Stimulated activated CD4-positive, alpha-beta T cell treated with anti-CD3 and anti-CD28 coated beads, Interleukin-4, amount 100 ng/mL, for 4 hours (primary cell): ENCODE measurements around the gene TMEM151B.
A peak's percentile ranks its signal among the peaks of the same experiment; 100 is the strongest.

ENCODE experiments used
- DNase-seq, 2 experiments: peaks; one replicate each; pipeline ENCODE4 v3.0.0-alpha.2; 2020

TMEM151B gene

DNA sequence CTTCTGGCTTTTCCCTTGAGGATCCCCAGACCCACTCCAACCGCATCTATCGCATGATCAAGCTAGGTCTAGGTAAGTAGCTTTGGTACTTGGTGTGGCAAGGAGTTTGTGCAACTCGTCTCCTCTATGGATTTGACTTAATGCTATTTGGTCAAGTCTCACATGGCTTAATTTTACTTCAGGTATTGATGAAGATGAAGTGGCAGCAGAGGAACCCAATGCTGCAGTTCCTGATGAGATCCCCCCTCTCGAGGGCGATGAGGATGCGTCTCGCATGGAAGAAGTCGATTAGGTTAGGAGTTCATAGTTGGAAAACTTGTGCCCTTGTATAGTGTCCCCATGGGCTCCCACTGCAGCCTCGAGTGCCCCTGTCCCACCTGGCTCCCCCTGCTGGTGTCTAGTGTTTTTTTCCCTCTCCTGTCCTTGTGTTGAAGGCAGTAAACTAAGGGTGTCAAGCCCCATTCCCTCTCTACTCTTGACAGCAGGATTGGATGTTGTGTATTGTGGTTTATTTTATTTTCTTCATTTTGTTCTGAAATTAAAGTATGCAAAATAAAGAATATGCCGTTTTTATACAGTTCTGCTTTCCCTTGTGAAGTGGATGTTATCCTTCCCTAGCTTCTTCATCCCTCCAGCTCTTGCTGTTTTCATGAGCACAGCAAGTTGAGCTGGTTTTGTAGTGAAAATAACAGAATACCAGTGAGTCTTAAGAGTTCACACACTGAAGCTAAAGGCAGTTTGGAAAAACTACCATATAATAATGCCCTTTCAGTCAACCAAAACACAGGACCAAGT, 16.7 kb upstream of the TMEM151B start:
- DNase-seq: peak; percentile 47 to 48

DNA sequence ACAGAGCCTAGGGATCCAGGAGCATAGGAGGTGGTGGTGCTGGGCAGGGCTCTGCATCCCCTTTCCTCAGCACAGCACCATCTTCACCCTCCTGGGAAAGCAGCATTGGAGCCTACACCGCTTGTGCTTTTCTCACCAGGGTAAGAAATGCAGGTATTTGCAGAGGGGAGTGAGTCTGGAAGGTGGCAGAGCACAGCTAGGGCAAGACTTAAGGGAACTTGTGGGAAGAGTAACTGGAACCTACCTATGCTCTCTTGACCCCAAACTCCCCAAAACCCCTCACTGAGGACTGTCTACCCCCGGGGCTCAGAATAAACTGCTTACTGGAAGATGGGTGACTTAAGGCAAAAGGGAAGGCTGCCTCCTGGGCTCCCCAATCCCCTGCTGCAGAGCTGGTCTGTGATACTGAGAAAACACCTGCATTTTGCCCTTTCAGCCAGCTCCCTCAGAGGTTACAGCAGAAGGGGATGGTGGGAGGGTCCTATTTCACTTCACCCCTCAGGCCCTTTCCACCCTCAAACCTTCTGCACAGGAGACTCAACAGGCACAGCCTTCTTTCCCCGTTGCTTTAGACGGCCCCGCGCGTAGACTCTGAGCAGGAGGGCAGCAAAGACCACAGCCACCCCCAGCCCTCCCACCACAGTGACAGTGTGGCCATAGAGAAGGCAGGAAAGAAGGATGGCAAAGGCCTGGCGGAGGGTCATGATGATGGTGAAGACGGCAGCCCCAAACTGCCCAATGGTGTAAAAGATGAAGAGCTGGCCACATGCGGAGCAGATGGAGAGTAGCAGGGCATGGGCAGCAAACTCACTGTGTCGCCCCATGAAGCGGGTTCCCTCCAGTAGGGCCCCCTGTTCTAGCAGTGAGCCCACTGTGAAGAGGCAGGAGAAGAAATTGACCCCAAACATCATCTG, 15.8 kb upstream of the TMEM151B start:
- peak in 1 of 2 experiments; percentile 40 for DNase-seq

DNA sequence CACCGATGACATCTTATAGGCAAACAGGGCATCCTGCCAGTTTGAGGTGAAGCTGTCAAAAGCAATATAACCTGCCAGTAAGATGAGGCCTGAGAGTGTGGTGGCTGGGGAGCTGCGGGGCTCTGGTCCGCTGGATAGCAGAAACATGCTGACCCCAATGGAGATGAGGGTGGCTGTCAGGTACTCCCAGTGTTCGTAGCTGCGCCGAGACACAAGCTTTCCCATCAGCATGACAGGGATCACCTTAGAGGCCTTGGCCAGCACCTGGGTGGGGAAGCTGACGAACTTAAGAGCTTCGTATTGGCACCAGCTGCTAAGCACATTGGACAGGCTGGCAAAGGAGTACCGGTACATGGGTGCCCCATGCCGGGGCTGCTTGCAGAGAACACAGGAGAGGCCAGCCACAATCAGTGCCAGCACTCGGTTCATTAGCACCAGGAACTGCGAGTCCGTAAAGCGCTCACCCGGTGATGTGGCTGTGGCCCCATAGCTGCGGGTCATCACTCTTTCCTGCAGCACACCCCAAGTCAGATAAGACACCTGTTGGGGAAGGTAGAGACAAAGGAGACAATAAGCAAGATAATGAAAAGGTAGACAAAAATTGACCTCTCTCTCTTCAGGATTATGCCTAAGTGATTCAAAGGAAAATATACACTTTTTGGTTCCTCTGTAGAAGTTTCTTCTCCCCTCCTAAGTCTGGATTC, 15.0 kb upstream of the TMEM151B start:
- DNase-seq: peak; percentile 24 to 43

DNA sequence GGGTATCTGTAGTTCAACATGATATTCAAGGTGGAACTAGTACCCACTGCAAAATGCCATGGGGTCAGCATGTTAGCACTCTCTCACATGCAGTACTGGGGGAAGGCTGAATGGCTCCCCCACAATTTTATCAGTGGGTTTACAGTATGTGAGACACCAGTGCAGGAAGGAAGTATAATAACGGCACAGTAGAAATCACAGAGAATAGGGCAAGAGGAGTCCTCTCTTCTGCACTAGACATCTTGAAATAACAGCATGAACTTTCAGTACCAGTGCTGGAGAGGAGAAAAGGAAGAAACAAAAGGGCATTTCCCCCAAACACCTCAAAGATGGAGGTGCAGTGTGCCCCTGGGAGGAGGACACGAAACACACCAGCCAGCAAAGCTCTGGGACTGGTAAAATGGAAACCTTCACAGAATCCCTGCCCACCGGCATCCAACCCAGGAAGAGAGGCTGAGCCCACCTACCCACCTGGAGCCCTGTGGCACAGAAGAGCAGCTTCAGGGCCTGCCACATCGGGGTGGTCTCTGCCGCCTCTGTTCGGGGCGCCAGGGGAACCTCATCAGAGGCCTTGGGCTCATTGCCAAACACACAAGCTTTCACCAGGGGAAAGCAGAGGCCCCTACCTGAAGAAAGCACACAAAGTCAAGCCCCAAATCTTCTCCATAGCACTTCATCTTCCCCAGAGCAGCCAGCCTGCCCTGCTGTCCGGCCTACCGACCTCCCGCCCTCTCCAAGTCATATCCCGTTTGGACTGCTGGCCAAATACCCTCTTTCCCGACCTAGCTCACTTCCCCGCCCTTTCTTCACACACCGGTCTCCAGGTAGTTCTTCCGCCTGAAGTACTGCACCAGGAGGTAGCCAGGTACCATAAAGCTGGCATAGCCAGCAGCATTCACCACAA, 14.1 kb upstream of the TMEM151B start:
- DNase-seq: no peak

DNA sequence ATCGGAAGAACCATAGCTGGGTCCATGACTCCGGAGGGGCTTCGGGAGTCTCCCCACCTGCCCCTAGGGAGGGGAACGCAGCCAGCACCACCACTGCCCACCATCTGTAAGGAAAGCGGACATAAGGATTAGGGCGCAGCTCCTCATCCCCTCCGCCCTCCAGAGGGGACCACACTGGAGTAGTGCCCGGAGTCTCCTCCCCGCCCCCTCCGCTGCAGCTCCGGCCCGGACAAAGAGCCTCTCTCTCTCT, 13.6 kb upstream of the TMEM151B start:
- DNase-seq: peak in 1 of 2 experiments; percentile 37

DNA sequence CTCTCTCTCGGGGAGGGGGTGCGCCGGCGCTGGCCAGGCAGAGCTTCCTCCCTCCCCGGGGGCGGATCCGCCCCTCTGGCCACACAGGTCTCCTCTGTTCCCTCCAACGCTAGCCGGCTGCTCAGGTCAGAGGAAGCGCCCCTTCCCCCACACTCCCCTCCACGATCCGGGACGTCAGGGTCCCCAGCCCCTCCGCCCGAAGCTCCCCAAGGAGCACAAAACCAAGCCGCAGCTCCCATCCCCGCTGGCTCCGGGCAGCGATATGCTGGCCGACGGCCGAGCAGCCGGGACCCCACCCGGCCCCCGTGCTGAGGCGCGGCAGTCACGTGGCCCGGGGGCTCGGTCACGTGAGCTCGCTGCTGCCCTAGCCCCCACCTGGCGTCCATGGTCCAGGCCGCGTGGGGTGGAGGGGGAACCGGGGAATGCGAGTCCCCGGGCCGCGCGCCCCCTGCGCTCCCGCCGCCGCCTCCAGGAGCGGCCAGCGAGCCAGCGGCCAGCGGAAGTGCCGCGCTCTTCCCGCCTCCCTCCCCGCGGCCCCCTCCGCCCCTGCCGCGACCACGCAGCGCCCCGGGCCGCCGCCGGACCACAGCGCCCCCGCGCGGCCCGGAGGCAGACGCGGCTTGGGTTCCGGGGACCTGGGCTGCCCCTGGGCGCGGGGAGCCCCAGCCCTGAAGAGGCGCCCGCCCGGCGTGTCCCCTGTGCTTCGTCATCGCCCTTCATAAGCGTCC, 13.1 kb upstream of the TMEM151B start, which contains the start of gene SLC35B2:
SLC35B2 (minus strand) TSS at position 504 of the 728 bp plus-strand sequence; CDS start at position 386, 118 bp downstream.
- peak; percentile 57 to 66 for DNase-seq

DNA sequence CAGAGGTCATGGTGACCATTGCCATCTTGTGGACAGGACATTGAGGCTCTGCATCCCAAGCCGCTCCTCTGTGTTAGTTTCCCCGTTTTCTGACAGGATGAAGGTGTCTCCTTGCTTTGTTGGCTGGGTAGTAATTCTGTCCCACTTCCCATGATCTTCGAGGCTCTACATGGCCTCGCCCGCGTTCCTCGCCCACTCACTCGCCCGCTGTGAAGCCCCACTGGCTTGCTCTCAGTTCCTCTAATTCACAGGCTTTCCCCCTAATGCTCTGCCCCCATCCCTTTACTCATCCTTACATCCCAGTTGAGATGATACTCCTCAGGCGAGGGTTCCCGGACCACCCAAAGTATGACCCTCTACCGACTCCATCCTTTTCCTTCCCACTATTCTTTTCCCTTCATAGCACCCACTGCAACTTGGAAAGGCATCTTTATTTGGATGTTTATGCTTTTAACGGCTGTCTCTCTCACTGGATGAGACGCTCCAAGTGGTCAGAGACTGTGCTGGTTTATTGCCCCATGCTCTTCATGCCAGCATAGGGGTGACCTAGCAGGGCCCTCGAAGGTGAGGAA, 12.4 kb upstream of the TMEM151B start:
- no peak for DNase-seq

DNA sequence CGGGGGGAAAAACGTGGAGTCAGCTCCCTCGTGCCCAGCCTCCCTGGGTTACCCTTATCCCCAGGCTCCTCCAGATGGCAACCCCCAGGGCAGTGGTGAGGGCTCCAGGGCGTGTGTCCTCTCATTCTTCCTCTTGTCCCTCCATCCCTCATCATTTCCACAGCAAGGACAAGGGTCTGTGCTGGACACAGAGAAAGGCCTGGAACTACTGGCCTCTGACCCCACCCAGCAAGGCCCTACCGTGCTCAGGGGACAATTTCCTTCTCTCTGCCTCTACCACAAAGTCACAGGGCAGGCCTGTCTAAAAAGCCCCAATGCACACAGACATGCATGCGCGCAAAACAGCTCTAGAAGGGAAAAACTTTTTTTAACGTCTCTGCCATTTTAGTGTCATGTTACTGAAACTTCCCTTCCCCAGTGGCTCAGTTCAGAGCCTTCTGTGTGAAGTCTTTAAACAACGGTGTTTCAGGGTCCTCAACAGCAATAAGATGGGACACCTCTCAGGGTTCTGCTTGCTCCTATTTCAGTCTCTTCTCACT, 11.9 kb upstream of the TMEM151B start:
- no peak for DNase-seq

DNA sequence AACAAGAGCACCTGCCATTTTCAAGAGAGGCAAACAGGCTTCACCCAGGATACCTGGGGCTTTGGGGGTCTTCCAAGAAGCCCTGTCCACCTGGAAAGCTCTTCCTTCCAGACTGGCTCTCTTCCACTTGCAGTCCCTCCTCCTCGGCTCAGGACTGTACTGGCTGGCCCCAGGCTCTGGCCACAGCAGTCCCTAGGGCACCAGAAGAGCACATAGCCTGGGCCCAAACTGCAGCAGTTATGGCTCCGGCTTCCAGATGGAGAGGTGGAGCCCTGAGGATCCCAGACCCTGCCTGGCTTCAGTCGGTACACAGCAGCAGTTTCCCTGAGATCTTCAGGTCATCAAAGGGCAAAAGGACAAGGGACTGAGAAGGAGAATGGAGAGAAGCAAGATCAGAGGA, 11.3 kb upstream of the TMEM151B start:
- DNase-seq: no peak

DNA sequence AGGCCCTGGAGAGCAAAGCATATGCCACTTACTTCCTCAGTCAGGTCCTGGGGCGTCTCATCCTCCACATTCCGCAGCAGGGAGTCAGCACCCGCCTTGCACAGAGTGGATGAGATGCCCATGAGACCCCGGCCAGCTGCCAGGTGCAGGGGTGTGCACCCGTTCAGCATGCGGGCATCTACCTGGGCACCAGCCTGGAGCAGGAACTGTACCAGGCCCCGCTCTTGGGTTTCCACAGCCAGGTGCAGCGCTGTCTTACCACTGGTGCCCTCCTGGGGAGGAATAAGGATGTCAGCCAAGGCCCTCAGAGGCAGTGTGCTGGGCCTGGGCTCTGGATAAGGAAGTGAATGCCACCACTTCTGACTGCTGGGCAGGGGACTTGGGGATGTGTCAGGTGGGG, 10.2 kb upstream of the TMEM151B start:
- DNase-seq: no peak

DNA sequence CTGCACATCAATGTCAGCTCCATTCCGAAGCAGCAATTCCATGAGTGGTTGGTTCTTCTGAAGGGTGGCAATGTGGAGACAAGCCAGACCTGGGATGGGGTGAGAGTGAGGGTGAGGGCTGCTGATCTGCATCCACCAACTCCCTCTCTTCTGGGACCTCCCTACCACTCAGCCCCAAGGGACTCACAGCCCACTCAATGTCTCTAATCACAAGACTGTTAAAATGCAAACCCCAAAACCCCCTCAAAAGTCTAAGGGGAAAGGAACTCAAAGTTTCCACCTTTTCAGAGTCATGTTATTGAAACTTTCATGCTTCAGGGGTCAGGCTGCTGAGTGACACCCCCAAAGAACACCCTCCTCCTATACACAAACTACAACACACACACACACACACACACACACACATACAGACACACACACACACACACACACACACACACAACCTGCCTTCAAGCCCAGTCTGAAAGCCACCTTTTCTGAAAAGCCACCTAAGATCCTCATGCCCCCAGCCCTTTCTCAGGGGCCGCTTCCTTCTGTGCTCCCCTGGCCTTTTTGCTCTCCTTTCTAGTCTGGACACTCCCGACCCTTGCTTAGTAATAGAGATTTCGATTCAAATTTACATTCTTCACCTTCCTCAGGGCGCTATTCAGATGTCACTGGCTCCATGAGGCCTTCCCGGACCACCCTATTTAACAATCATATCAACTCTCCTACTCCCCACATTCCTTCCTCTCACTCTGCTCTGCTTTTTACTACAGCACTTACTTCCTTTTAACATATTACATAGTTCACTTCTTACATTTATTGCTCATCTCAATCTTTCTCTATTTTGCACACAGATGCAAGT, 9.6 kb upstream of the TMEM151B start:
- DNase-seq: no peak

DNA sequence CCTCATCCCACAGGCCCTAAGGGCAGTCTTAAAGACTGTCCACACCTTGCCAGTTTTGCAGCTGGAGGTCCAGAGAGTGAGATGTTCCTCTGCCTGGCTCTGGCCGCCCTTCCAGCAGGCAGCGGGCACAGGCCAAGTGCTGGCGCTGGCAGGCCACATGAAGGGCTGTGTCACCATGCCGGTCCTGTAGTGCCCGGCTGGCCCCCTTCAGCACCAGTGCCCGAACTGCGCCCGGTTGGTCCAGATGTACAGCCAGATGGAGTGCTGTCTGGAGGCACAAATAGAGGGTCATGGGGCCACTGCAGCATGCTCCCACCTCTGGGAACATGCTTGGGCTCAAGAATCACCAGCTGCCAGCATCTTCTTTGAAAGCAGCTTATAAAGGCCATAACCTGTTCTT, 8.7 kb upstream of the TMEM151B start:
- no peak for DNase-seq

DNA sequence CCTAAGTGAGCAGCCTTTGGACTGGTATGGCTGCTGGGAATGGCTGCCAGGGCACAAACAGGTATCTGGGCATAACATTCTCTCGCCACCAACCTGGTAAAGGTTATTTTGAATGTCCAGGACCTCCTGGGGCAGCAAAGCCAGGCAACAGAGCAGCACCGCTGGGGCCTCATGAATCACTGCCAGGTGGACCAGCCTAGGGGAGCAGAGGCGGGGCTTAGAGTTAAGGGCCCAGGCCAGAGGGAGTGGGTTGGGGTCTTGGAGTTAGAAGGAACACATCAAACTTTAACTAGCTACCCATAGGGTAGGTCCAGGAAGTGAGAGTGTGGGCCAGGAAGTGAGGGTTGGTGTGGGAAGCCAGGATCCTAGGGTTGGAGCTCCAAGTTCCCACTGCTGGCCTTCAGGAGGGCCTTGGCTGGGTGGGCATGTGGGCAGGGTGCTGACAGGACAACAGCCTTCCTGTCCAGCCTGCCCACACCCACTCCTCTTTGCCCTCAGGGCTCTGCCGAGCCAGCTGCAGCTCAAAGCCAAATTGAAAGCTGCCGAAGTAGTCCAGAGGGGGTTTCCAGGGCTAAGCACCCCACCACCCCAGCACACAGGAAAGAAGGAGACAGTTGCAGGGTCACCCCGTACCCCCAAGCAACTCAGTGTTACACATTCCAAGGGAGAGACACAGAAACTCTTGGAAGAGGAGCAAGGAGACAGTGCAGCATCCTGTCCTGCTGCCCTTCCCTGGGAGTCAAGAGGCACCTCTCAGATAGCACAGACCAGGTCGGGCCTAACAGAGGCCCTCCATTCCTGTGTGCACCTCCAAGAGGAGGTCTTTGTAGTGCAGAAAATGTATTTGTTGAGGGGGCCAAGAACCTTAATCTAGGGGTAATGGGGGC, 7.5 kb upstream of the TMEM151B start:
- DNase-seq: no peak

DNA sequence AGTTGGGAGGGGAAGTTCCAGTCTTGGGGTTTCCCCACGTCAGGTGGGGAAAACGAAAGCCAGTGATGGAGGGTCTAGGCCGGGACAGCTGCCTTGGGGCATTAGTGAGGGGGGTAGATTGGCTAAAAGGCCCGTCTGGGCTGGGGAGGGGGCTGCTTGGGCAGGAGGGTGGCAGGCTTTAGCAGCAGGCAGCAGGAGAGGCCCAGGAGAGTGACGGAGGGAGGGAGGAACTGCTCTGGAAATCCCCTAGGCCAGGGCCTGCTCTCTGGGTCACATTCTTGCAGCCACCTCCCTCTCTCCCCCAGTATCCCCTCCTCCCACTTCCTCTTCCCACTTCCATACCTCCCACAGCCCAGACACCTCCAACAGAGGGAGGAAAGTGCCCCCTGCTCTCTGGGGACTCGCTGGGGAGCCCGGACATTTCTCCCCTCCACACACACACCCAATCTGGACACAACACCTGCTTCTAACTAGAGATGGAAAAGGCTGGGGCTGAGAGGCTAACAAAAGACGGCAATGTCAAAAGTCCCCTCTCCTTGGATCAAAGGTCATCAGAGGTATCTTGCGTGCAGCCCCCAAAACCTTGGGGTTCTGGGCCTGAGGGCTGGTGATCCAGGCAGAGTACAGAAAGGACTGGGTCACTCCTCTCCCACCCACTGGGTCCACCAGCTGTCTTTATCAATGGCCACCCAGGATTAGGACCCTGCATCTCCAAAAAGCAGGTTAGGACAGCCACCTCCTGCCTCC, 6.7 kb upstream of the TMEM151B start:
- DNase-seq: peak in 1 of 2 experiments; percentile 34

DNA sequence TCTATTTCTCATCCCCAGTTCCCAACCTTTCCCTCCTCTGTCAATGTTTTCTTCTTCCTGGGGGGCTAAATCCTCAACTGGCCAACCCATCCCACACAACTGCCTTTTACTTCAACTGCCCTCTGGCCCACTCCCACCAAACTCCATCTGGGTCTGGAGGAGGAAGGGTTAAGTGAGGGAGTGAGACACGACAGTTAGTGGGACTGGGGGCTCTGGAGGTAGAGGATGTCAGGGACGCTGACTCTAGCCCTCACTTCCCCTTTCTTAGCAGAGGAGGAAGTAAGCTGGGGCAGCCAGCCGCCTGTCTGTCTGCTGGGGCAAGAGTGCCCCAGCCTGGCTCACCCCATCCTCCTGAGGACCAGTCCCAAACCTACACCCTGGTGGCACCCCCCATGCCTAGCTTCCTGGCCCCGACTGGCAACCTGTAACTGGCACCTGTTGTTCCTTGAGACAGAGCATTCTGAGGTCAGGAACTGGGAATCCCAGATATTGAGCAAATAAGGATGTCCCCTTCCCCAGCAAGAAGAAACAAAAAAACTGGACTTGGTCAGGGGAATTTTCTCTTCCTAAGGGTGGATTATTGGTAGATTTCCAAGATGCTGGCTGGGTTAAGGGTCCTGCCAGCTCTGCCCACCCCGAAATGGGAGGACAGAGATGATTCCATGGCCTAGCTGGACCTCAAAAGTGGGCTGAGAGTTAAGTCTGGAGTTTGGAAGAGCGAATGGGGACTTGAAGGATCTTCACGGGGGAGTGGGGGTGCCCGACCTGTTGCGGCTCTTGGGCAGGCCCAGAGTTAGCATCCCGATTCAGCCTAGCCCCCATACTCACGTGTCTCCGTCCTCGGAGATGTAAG, 5.9 kb upstream of the TMEM151B start:
- peak in 1 of 2 experiments; percentile 29 for DNase-seq

DNA sequence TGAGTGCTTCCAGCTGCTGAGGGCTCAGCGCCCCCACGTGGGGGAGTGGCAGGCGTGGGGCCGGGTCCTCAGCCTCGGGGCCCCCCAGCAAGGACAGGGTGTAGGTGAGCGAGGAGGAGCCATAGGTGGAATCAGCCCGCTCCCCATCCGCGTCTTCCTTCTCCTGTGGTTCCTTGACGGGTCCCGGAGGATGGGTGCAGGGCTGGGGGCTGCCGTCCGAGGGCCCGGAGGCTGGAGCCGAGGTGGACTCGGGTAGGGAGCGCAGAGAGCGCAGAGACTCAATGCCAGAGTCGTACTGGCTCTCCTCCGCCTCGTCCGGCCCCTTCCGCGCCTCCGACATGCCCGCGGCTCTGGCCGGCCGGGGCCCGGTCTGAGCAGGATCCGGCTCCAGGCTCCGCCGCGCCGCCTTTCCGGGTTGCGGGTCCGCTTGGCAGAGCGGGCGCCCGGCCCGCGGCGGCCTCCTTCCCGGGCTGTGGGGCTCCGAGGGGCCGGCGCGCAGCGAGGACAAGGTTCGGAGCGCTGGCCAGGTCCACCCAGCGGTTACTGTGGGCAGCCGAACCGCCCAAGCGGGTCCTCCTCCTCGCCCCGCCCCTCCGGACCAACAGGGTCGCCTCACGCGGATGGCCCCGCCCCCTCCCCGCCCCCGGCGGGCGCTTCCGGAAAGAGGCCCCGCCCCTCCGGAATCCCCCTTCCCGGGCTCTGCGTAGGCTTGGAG, 5.1 kb upstream of the TMEM151B start, which contains the start of gene NFKBIE:
NFKBIE (minus strand) TSS at position 545 of the 715 bp plus-strand sequence; CDS start at position 340, 205 bp downstream.
- DNase-seq: peak; percentile 95 to 97
